A549 (cell line): ENCODE measurements around the gene IL6R.

Source experiments
- CTCF ChIP-seq: fragments of >200 bp; sonication (Bioruptor Twin); formaldehyde crosslinking; IDR thresholded peaks from 3 replicates; pipeline ENCODE4 v1.5.1; 2016
- MAZ ChIP-seq: fragments of 150-350 bp; IDR thresholded peaks from 2 replicates; pipeline ENCODE4 v1.6.1; 2014; ENCODE audit warnings: antibody characterized with exemption, low read depth, low read length, borderline replicate concordance
- REST ChIP-seq: fragments of 200-600 bp; sonication (generic); IDR thresholded peaks from 2 replicates; pipeline ENCODE4 v1.6.1; 2016; ENCODE audit warnings: antibody characterized with exemption, mild to moderate bottlenecking, moderate library complexity

- TF ChIP-seq CTCF, result no peak
- TF ChIP-seq REST, result no peak
- TF ChIP-seq MAZ, result no peak
Observed at GRCh38 chr1:154423988-154424326, 18.8 kb downstream of the IL6R start.
